HepG2 (cell line): Measurements from ENCODE around the gene ARL5C. TPM values are rescaled to one million over a fixed set of nuclear protein-coding genes. Genes with fewer than 3 reads are reported as not detected.
A peak's percentile ranks its signal among the peaks of the same experiment; 100 is the strongest.

ENCODE experiments used
- ARID4A ChIP-seq: sonication (generic); formaldehyde crosslinking; IDR thresholded peaks from 2 replicates; pipeline ENCODE4 v1.5.0; 2020; ENCODE audit warnings: mild to moderate bottlenecking, missing genetic modification reagents, borderline replicate concordance
- PPARG ChIP-seq: conservative IDR thresholded peaks from 2 replicates; pipeline ENCODE4 v1.6.1; 2016; ENCODE audit warnings: missing biosample characterization, missing genetic modification reagents
- ZFP37 ChIP-seq: sonication (generic); formaldehyde crosslinking; IDR thresholded peaks from 2 replicates; pipeline ENCODE4 v1.4.0; 2020; ENCODE audit warnings: missing genetic modification reagents, borderline replicate concordance
- ZNF17 ChIP-seq: sonication (generic); formaldehyde crosslinking; IDR thresholded peaks from 2 replicates; pipeline ENCODE4 v1.5.0; 2020; ENCODE audit warnings: mild to moderate bottlenecking, missing genetic modification reagents
- ZNF253 ChIP-seq: sonication (generic); formaldehyde crosslinking; IDR thresholded peaks from 2 replicates; pipeline ENCODE4 v1.8.0; 2022; ENCODE audit warnings: mild to moderate bottlenecking, missing genetic modification reagents, borderline replicate concordance
- ZNF407 ChIP-seq: sonication (generic); formaldehyde crosslinking; IDR thresholded peaks from one replicate; pipeline ENCODE4 v1.5.1; 2020; ENCODE audit warnings: mild to moderate bottlenecking, missing genetic modification reagents; ENCODE audit errors: not compliant biosample characterization
- polyA plus RNA-seq, 8 experiments: library from polyadenylated mRNA; depleted of rRNA in 3 of 8; stranded (reverse) in 7 of 8; unstranded in 1 of 8; fragments of >200 nt; fragmentation: Illumina TruSeq in 4 of 8; extraction: Trizol in 4 of 8; gene quantifications; 2 replicates each; pipeline versions ENCODE4 v1.2.1 to v1.2.3, GENCODE V29; 2011 to 2016; ENCODE audit warnings: low read depth in 4 of 8, missing spikeins in 1 of 8, mixed read lengths in 1 of 8; ENCODE audit not compliant: insufficient read depth in 1 of 8
- total RNA-seq, 5 experiments: library from RNA; depleted of rRNA; stranded (reverse); fragments of >200 nt; fragmentation: Illumina TruSeq; extraction: Trizol; gene quantifications; 2 replicates each; pipeline ENCODE4 v1.2.3, GENCODE V29; 2016; ENCODE audit warnings: low read depth in 1 of 5
- TF ChIP-seq, protein P1 (sequence below): sonication (generic); formaldehyde crosslinking; IDR thresholded peaks from 2 replicates; pipeline ENCODE4 v1.4.0; 2020; ENCODE audit warnings: mild to moderate bottlenecking, missing genetic modification reagents

The ARL5C gene
- total and polyA plus RNA-seq, 2 of the 13 experiments (the other 11 are each of a cell fraction or from before 2014, with no cell fraction given): not detected

GRCh38 chr17:39200070-39200879 is 34.3 kb upstream of the ARL5C start, which contains the start of gene RPL19 (continued):
- TF ChIP-seq, protein P1, sequence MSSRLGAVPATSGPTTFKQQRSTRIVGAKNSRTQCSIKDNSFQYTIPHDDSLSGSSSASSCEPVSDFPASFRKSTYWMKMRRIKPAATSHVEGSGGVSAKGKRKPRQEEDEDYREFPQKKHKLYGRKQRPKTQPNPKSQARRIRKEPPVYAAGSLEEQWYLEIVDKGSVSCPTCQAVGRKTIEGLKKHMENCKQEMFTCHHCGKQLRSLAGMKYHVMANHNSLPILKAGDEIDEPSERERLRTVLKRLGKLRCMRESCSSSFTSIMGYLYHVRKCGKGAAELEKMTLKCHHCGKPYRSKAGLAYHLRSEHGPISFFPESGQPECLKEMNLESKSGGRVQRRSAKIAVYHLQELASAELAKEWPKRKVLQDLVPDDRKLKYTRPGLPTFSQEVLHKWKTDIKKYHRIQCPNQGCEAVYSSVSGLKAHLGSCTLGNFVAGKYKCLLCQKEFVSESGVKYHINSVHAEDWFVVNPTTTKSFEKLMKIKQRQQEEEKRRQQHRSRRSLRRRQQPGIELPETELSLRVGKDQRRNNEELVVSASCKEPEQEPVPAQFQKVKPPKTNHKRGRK (CRISPR knock-in tag): peak; percentile 51; the same call in 1 of the 2 replicates
- TF ChIP-seq ZNF253: no peak
- peak; percentile 50 for TF ChIP-seq ZNF407 (CRISPR knock-in tag)
- 0 out of 2 replicates have a peak, but pooled peaks have one; percentile 2 for TF ChIP-seq ZNF17
- peak; percentile 93 for TF ChIP-seq ARID4A
- TF ChIP-seq ZFP37 (CRISPR knock-in tag): no peak; the same call in 1 of the 2 replicates
- no peak for TF ChIP-seq PPARG (CRISPR knock-in tag)
